CMK (cell line): ENCODE results near the gene CEP85.
A peak's percentile ranks its signal among the peaks of the same experiment; 100 is the strongest.
"Not testable (repeated sequence)": the region's sequence is repeated elsewhere in the genome, so short reads cannot be mapped to it uniquely, and the experiment has no call there.

Experiments
- DNase-seq: peaks from one replicate; pipeline ENCODE4 v3.0.0-alpha.2; 2010; ENCODE audit warnings: low read depth

Gene CEP85

GRCh38 chr1:26290882-26291261, 56.9 kb downstream of the CEP85 start:
- no peak for DNase-seq

DNA sequence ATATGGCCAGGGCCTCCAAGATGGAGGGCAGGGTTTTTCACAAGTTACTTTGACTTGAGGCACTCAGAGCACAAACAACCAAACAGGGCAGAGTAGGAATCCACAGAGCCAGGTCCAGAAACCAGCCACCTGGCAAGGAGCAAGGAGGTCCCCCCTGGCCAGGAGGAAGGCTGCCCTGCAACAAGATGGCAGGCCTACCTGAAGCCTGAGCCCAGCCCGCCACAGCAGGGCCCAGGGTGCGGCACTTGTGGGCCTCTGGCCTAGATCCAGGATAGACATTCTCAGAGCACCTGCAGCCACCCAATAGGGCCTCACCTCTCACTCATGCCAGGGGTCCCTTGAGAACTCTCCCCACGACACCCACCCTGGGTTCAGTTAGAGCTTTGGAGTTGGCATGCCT, 57.4 kb downstream of the CEP85 start:
- no peak for DNase-seq

DNA sequence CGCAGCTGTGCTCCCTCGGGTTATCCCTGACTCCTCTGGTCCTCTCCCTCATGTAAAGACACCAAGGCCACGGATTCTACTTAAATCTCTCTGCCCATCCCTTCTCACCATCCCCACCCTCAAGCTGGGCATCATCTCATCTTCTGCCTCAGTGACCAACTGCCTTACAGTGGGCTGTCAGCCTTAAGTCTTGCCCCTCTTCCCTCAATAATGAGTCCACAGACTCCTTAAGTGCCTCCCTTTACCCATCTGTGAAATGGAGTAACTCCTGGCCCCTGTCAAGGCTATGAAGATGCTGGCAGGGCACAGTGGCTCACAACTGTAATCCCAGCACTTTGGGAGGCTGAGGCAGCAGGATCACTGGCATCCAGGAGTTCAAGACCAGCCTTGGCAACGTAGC, 57.9 kb downstream of the CEP85 start:
- DNase-seq, result no peak

DNA sequence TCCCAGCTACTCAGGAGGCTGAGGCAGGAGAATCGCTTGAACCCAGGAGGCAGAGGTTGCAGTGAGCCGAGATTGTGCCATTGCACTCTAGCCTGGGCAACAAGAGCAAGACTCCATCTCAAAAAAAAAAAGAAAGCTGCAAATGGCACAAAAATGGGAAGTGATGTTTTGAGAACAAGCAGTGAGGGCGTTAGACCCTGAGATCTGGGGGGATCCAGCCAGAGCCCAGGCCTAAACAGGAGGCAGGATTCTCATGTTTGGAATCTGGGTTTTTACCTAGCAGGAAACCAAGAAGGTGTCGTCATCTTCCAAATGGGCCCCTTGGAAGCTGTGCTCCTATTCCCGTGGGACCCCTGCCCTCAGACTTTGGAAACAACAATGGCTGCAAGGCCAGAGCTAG, 58.7 kb downstream of the CEP85 start:
- not testable (repeated sequence) for DNase-seq

DNA sequence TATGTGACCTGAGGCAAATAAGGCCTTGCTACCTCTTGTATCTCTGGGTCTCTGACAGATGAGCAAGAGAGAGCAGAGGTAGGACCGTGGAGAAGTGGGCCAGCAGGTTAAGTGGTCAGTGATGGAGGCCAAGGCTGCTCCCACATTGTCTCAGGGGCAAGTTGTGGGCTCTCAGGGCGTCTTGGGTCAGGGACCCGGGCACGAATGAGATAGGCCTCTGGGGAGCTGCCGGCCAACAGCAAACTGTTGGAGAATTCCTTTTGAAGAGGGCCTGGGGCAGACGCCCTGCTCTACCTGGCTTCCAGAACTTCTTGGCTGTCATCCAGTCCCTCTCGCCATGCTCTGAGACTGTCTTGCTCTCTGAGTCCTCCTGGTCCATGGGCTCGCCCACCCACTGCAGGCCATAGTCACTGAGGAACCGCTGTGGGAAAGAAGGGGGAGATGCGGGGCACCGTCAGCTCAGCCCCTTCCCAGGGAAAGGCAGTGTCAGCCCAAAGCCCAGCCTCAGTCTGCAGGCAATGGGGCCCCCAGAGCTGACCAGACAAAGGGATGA, 60.0 kb downstream of the CEP85 start:
- no peak for DNase-seq

DNA sequence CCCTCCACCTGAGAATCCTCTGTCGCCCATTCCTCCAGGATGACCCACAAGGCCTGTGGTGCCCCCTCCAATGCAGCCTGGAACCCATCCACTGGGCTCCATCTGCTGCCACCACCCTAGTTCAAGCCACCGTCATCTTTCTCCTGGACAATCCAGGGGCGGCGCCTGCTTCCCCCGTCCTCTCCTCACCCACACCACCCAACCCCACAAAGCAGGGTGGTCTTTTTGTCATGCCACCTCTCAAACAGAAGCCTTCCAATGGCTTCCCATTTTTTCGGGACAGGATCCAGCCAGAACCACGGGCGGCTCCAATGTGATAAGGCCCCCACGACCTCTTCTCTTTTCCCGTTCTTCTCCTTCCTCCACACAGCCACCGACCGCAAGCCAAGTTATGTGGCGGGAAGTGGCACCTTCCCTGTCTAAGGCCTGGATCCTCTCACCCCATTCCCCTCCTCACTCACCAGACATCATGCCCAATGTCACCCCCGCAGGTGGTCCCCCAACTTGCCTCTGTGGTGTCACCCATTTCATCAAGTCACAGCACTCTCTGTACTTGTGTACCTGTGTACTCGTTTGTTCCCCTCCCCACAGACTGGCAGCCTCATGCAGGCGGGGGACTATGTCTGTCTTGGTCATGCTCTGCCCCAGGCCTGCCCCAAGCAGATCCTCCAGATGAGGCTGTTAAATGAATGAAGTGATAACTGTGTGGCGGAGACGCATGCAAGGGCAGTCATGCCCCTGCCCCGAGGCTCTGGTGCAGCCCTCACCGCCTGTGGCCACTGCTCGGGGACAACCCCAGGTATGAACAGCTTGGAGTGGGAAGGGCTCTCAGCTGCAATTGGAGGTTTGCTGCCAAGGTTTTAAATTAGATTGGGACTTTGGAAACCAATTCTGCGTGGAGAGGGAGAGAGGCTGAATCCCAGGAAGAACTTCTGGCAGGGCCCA, 61.5 kb downstream of the CEP85 start:
- DNase-seq, result no peak

DNA sequence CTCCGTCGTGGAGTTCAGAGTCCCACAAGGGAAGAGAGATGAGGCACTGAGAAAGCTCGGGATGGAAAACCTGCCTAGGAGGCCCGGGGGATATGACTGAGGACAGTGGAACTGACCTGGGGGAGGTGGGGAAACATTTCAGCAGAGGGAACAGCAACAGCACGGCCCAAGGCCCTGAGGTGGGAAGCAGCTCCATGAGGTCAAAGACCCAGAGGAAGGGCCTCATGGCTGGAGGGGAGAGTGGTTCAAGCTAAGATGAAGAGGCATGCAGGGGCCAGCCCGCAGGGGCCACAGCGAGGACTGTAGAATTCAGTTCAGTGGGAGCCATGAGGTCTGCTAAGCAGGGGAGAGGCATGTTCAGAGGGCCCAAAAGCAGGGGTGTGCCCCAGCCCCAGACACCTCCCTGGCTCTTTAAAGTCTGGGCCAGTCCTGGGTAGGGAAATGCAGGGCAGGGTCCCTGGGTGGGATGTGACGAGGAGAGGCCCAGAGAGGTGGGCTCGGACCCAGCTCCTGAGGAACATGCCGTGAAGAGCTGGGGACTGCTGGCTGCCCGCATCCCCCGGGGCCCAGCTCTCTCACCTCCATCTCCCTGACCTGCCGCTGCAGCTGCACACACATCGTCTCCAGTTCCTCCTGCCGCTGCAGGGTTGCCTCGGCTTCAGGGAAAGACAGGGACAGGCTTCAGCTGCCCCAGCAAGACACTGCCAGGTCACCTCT, 62.5 kb downstream of the CEP85 start:
- no peak for DNase-seq

- no peak for DNase-seq
Measured at GRCh38 chr1:26297057-26297790, 63.2 kb downstream of the CEP85 start.

- DNase-seq, result no peak
Measured at GRCh38 chr1:26297791-26298124, 63.8 kb downstream of the CEP85 start.

DNA sequence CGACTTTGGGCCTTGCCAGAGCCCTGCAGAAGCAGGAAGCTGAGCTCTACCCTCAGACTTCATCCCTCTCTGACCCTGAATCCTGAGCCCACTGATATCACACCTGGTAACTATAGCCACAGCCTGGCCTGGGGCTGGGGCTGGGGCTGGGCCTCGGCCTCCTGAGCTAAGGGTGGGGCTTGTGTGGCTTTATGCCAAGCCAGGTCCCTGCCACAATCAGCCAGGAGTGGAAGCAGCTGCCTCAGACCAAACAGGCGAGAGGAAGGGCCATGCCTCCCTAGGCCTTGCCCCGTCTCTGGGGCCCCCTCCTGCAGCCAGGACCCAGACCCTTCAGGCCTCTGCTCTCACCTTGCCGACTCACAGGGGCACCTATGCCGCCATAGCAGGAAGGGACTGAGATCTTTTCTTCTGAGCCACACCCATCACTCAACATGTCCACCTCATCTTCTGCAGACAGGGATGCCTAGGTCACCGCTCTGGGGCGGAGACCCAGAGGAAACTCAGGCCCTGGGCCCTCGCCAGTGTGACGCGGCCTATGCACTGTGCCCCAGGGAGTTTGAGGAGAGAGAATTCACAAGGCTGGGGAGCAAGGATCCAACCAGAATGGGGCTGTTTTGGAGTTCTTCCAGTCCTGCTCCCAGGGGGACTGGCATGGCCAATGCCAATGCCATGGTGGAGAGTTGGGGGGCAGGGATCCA, 66.7 kb downstream of the CEP85 start:
- no peak for DNase-seq

GRCh38 chr1:26302733-26303405, 68.9 kb downstream of the CEP85 start:
- no peak for DNase-seq

- DNase-seq, result no peak
Measured at GRCh38 chr1:26305667-26306289, 71.8 kb downstream of the CEP85 start.

DNA sequence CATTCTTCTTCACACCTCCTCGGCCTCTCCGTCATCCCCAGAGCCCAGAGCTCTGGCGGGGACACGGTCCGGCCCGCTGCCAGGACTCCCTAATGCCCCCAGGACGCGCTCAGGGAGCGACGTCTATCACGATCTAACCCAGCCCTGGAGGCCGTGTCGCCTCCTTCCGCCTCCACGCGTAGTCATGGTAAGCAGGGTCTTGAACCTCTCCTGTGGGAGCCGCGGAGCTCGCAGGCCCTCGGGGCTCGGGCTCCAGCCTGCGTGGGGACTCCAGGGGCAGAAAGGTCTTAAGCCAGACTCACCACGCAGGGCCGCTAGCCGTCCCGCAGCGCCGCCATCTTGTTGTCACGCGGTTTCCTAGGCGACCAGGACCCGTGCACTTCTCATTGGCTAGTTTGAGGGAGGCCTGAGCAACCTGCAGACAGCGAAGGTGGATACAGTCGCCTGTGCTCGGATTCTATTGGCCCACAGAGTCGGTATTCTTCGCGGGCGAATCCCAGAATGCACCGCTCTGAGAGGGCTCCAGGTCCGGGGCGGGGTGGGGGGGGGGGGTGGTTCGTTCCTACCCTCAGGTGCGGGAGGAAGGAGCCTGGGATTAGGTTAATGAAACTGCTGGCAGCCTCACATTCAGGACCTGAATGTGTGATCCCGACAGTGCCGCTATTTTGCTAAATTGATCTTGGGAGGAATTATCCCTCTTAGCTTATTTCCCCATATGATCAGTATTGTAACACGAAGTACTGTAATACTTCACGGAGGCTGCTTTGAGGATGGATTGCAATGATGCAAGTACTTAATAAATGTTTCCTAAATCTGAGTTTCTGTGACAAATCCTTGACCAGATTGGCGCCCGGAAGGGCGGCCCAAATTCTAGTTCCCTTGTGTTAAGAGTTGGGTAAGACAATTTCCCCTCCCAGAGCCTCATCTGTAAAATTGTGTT, 72.6 kb downstream of the CEP85 start, which contains the start of gene UBXN11:
Gene UBXN11 (minus strand): TSS at position 347 of the 940 bp plus-strand sequence. CDS start 3,753 bp downstream, outside the sequence.
- DNase-seq, result peak; percentile 91

GRCh38 chr1:26307363-26307781, 73.4 kb downstream of the CEP85 start:
- DNase-seq, result no peak

DNA sequence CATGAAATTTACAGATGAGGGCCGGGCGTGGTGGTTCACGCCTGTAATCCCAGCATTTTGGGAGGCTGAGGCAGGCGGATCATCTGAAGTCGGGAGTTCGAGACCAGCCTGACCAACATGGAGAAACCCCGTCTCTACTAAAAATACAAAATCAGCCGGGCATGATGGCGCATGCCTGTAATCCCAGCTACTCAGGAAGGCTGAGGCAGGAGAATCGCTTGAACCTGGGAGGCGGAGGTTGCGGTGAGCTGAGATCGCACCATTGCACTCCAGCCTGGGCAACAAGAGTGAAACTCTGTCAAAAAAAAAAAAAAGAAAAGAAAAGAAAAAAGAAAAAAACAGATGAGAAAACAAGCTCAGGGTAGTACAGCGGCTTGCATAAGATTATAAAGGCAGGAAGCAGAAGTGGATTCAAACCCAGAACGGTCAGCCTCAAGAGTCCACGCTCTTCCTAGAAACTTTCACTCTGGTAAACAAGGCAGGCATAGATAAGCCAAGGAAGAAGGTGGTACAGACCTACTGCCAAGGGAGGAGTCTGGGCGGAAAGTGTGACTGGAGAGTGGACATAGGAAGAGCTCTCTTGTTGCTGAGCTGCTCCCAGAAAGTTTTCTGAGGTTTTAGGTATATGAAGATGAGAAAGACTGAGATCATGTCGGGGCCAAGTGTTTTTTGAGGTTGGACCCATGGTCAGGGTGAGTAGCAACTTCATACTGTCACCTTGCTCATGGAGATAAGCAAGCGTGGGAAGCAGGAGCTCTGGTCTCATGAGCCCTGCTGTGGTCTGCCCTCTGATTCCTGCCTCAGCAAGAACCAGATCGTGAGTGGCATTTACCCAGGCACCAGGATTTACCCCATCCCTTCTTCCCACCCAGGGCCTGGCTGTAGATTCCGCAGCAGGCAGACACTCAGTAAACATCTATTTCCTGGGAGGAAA, 74.2 kb downstream of the CEP85 start:
- DNase-seq, result not testable (repeated sequence)

DNA sequence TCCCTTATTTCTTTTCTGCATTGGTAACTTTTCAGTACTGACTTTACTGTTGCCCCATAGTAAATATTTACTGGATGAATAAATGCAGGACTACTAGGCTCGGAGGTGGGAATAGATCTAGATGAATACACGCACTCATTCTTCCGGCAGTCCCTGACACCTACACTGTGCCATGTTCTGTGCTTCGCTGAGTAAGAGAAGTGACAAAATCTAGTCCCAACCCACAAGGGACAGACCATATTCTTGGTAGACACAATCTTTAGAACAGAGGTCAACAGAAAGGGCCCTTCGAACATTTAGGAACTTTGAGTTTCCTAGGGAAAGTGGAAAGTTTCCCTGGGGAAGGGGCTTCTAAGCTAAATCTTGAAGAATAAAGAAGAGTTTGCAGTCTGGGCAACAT, 80.5 kb downstream of the CEP85 start:
- no peak for DNase-seq

DNA sequence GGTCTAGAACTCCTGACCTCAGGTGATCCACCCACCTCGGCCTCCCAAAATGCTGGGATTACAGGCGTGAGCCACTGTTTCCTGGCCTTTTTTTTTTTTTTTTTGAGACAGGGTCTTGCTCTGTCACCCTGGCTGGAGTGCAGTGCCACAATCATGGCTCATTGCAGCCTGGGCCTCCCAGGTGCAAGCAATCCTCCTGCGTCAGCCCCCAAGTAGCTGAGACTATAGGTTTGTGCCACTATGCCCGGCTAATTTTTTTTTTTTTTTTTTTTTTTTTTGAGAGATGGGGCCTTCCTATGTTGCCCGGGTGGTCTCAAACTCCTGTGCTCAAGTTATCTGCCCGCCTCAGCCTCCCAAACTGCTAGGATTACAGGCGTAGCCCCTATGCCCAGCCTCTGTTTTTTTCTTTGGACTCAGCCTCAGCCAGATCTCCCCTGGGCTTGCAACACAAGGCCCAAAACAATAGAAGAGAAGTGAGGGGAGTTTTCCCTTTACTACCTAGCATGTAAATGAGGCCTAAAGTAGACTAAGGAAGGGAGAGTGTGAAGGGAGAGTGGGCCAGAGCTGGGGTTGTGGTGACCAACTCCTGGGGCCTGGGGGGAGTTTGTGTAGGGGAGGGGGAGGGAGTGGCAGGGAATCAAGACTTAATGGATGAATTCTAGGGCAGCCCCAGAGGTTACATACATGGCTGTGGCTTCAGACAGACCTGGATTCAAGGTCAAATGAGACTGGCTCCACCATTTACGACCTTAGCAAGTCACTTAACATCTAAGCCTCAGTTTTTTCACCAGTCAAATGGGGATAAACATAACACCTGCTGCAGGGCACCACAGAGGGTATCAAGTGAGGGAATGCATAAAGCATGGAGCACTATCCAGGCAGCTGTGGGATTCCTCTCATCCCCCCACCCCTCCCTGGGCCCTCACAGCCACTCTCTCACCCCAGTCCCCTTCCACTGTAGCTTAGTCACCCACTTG, 82.2 kb downstream of the CEP85 start:
- no peak for DNase-seq
